Subcutaneous adipose tissue (tissue), 4 donors: Measurements from ENCODE around the gene MC2R. TPM values are rescaled to one million over a fixed set of nuclear protein-coding genes. Genes with fewer than 3 reads are reported as not detected.

Experiments
- total RNA-seq, 4 donors: library from RNA; depleted of rRNA; stranded (reverse); fragments of >200 nt; gene quantifications; one replicate each; pipeline ENCODE4 v1.1.0, GENCODE V29; 2016
- TF ChIP-seq, protein P1 (sequence below): fragments of 450-650 bp; IDR thresholded peaks from one replicate; pipeline ENCODE4 v1.5.1; 2016; ENCODE audit warnings: low read depth, mild to moderate bottlenecking, control low read depth, antibody characterized with exemption, moderate library complexity

The MC2R gene
- total RNA-seq, 4 donors from 2014 or later: not detected

DNA sequence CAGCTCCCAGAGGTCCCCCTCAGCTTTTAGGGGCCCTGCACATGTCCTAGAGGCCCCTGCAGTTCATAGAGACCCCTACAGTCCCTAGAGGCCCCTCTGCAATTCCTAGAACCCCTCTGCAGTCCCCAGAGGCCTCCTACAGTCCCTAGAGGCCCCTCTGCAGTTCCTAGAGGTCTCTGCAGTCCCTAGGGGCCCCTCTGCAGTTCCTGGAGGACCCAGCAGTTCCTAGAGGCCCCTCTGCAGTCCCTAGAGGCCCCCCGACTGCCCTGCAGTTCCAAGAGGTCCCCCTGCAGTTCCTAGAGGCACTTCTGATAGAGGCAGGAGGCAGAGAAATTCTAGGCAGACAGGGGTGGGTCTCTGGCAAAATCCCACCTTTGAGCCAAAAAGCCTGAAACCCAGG is 35.4 kb downstream of the MC2R start:
- TF ChIP-seq, protein P1, sequence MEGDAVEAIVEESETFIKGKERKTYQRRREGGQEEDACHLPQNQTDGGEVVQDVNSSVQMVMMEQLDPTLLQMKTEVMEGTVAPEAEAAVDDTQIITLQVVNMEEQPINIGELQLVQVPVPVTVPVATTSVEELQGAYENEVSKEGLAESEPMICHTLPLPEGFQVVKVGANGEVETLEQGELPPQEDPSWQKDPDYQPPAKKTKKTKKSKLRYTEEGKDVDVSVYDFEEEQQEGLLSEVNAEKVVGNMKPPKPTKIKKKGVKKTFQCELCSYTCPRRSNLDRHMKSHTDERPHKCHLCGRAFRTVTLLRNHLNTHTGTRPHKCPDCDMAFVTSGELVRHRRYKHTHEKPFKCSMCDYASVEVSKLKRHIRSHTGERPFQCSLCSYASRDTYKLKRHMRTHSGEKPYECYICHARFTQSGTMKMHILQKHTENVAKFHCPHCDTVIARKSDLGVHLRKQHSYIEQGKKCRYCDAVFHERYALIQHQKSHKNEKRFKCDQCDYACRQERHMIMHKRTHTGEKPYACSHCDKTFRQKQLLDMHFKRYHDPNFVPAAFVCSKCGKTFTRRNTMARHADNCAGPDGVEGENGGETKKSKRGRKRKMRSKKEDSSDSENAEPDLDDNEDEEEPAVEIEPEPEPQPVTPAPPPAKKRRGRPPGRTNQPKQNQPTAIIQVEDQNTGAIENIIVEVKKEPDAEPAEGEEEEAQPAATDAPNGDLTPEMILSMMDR: no peak

DNA sequence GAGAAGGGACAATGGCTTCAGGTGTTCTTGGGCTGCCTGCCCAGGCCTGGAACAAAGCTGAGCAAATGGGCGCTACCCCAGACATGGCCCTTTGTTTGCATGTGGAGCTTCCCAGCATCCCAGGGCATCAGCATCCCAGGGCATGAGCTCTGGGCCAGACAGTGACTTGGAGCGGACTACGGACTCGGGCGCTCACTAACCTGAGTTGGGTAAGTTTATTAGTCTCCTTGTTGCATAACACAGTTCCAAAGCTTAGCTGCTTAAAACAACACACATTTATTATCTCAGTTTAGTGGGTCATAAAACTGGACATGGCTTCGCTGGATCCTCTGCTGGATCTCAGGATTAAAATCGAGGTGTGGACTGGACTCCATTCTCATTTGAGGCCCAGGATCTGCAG is 35.8 kb downstream of the MC2R start:
- TF ChIP-seq, protein P1: no peak

DNA sequence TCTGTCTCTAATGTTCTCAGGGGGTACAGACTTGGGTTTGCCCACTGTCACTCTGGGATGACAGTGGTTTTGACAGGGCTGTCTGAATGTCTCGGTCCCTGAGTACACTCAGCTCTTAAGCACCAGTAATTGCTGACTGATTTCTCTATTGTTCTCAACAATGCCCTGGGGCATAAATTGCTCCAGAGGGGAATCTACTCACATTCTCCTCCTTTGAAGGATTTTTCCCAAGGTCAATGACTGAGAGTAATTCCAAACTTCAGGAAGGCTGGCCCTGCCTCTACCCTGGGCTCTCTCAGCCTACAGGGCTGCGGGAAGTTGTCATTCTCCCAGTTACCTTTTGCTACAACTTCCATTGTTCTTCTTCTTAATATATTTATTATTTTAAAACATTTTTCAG is 36.5 kb downstream of the MC2R start:
- TF ChIP-seq, protein P1: no peak

DNA sequence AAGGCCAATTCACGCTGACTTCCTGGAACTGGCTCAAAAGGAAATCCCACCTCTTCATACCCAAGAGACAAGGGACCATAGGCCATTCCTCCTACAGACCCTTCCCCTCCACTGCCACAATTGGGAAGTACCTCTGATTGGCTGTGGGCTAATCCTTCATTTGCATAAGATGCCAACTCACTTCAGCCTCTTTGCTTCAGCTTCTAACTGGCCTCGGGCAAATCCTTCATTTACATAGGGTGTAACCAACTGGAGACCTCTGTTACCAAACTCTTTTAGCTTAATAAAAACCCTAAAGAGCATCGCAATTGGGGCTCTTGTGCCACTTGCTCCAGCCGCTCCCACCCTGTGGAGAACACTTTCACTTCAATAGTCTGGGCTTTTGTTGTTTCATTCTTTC is 38.2 kb downstream of the MC2R start:
- TF ChIP-seq, protein P1: no peak

DNA sequence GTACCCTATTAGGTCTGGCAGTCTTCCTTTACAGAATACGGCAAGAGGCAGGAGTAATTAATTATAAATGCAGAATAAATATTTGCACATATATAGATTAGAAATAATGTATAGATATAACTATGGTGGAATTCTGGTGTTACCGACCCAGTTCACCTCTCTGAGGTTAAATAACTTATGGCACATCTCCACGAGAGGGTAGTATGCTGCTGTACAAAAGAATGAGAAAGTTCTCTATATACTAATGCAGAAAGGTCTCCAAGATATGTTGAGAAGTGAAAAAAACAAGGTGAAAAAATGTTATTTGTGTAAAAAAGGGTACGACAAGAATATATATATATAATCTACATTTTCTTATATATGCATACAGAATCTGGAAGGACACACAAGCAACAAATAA is 40.8 kb downstream of the MC2R start:
- TF ChIP-seq, protein P1: no peak

DNA sequence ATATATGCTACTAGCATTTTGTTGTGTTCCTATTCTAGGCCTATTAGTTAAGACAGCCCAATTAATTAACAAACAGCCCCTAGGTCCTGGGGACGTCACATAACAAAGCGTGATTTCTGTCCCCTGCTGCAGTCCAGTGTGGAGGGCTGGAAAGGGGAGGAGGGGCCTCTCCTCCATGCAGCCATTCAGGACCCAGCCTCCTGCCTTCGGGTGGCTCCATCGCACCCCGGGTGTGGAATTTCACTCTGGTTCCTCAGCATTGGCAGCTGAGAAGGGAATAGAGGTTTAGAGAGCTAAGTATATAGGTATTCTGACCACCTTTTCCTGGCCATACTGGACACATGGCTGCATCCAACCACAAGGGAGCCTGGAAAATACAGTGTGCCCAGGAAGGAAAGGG is 42.4 kb downstream of the MC2R start:
- TF ChIP-seq, protein P1: no peak

DNA sequence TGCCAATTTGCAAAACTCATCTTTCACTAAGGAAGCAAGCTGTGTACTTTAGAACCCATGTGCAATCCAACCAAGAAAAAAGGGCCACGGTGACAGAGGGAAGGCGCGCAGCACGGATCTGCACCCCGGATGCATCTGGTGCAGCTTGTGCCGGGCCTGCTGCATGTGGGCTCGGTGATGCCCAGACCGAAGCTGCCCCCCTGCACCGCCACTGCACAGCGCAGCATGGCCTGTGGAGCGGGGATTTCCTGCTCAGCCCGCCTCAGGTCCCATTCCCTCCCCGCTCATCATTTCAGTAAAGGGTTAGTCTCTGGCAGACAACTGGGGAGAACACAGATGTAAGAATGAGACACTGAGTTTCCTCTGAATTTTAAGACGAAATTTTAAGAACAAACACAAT is 43.0 kb downstream of the MC2R start:
- TF ChIP-seq, protein P1: no peak
